NK-92 treated with Interleukin-12 subunit alpha and Interleukin-12 subunit beta, amount 100 ng/mL, for 24 hours (cell line): ENCODE measurements around the gene MTMR10.
A peak's percentile ranks its signal among the peaks of the same experiment; 100 is the strongest.

Experiments
- DNase-seq: peaks from one replicate; lab custom pipeline; 2025; lab: John Stamatoyannopoulos, UW

The MTMR10 gene

DNA sequence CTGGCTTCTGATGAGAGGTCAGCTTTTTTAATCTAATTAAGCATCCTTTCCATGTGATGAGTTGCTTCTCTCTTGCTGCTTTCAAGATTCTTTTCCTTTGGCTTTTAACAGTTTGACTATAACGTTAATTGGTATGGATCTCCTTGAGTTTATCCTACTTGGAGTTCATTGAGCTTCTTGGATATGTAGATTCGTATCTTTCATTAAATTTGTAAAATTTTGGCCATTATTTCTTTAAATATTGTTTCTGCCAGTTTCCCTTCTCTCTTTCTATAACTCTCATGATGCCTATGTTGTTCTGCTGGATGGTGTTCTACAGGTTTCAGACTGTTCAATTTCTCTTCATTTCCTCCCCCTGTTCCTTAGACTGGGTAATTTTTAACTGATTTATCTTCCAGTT is 21.0 kb upstream of the MTMR10 start:
- no peak for DNase-seq

DNA sequence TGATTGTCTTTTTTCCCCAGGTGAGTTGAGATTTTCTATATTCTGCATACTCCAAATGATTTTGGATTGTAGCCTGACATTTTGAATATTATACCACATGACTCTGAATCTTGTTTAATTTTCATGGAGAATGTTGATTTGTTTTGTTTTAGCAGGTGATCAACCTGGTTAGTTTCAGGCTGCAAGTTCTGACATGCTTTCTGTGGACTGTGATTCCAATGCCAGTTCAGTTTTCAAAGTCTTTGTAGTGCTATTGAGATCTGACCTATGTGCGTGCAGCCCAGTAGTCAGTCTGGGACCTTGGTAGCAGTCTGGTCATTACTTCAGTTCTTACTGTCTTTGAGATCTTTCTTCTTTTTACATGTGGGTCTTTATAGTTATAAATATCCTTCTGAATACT is 18.6 kb upstream of the MTMR10 start:
- DNase-seq, result no peak

DNA sequence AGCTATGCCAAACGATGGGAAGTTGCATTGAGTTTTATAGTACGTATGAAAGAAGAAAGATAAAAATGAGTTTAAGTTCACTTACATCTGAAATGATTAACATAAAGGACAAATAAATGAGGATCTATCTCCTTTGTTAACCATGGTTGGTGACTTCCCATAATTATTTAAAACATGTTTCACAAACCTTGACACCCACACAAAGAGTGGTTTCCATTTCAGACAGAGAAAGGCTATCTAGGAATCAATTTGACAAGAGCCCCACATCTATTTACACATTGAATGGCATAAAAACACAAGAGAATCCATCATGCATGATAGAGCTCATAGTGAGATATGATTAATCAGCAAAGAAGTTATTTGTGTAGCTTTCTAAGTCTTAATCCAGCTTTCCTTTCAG is 14.2 kb upstream of the MTMR10 start:
- no peak for DNase-seq

DNA sequence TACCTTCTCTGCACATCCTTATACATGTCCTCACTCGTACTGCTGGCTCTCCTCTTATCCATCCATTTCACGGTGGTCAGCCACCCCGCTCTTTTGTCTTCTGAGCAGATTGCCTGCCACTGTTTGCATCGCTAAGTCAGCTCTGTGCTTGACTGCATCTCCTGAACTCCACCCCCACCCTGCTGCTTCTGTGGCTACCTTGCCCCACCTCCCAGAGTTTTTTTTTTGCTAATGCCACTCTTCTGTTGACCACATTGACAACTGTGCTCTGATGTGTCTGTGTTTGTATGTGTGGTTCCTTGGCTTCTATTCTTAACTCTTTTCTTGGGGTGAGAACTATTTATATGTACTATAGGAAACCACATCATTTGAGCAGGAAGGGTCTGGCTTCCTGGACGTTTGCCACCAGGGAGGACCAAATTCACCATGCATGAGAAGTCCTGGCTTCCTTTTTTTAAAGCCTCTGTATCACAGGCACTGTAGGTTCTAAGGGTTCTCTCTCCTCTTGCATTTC is 12.8 kb upstream of the MTMR10 start:
- peak; percentile 89 for DNase-seq

DNA sequence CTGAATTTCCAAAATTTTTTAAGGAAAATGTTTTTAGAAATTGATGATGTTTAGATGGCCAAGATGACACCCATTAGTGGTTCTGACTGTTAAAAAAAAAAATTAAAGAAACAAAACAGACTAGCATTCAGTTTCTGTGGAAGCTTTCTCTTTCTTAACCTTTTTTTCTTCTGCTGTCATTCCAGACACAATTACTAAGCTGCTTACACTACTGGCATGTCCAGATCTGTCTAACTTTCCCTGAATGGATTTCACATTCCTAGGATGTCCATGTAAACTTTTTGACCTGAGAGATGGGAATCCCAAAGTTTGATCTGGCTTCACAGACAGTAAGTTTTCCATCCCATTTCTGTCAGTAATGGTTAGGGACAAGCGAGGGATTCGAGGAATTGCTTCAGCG is 10.3 kb upstream of the MTMR10 start:
- no peak for DNase-seq

DNA sequence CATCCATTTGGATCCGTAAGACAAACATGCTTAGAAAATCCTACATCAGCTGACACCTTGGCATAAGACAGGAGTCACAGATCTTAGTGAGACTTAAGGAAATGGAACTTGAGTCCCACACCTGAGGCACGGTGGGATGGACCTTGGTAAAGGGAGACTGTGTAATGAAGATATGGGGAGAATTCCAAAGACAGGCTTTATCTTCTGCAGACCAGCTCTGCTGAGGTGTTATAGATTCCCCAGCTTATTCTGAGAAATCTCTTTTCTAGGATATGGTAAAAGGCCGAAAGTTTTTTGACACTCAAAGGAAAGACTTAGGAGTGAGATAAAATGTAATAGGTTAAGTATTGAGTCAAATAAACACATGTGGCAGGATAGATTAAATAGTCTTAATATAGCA is 8.3 kb upstream of the MTMR10 start:
- no peak for DNase-seq

DNA sequence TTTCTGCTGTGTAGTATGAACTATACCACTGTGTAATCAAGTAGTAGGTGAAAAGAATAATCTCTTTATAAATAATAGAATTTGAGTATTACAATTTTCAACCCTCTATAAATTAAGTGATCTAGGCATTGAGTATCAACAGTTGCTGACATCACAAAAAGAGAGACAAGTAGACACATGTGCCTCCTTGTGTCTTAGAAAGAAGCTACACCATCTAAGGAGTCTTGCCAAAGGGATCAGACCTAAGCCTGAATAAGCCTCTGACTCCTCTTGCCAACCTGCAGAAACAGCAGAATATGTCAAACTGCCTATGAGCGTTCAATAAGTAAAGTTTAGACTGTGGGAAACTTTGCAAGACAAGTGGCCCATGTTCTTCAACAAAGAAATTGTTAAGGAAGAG is 5.8 kb upstream of the MTMR10 start:
- DNase-seq, result no peak

DNA sequence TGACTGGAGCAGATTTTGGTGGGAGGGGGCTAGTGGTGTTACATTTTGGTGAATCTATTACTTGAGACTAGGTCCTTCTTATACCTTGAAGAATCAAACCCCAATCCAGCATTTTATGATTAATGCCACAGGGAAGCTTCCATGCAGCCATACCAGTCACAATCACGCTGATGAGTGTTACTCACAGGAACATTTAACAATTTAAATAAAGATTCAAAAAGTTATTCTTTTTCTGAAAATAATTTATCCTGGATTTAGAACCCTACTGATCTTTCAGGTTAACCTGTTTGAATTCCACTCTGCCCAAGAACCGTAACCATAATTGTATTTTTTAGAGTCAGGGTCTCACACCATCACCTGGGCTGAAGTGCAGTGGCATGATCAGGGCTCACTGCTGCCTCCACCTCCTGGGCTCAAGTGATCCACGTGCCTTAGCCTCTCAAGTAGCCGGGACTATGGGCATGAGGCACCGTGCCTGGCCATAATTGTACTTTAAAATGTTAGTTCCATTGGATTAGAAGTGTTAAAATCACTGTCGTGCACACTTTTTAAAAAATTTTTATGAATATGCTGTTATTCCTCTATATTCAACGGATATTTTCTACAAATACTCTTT is 929 bp upstream of the MTMR10 start:
- no peak for DNase-seq

DNA sequence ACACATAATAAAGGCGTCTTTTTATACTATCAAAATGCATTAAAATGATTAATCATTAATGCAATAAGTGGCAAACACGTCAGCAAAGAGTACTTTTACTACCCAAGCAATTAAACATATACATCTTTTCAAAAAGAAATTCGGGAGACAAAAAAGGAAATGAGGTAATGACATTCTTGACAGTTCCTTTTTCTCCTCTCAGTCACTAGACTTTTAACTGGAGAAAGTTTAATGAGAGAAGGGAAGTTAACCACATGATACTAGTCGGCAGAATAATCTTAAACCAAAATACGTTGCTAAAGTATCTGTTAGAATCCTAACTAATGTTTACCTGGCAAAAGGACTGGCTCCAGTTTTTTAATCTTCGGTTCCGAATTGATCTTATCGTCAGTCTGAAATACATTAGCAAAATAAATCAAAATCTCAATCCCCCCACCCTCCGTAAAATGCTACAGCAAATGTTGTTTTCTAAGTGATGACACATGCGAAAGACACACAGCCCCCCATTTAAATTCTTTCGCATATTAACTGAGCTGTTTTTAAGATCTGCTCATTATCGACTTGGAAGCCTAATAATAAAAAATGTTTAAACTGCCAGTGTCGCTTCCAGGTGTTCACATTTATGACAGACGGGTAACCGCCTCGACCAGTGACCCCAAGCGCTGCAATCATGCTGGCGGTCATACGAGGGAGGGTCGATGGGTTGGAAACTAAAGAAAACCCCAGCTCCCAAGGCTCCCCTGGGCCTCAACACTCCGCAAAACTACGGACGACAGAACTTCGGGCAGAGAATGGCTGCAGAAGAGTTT is 778 bp downstream of the MTMR10 start:
- no peak for DNase-seq

DNA sequence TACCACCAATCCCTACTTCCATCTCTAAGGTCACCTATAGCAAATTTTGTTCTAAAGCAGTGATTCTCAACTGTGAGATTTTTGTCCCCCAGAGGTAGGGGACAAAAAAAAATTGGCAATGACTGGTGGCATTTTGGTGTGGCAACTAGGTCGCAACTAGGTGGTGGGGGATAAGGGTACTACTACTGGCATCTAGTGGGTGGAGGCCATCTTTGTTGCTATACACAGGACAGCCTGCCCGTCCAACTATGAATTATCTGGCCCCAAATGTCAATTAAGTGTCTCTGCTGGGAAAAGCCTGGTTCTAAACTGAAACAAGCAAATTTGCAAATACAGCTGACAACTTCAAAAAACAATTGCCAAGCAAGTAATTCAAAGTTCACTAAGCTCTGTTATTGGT is 1.4 kb downstream of the MTMR10 start:
- DNase-seq, result no peak

DNA sequence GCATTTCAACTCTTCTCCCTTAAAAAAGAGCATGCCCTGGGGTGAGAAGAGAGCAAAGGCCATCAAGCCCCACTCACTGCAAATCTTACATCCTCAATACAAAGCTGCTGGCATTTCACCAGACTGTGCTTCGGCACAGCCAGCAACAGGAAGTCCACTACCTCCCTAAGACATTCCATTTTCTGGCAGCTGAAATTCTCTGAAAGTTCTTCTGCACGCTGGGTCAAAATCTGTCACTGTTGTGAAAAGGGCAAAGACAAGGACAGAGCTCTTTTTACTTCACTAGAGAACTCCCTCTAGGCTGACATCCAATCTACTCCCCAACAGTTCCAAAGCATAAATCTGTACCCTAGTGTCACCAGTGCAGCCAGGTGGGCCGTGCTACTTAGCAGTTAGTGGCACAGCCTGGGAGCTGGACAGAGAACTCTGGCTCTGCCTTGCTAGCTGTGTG is 6.3 kb downstream of the MTMR10 start:
- DNase-seq, result no peak

DNA sequence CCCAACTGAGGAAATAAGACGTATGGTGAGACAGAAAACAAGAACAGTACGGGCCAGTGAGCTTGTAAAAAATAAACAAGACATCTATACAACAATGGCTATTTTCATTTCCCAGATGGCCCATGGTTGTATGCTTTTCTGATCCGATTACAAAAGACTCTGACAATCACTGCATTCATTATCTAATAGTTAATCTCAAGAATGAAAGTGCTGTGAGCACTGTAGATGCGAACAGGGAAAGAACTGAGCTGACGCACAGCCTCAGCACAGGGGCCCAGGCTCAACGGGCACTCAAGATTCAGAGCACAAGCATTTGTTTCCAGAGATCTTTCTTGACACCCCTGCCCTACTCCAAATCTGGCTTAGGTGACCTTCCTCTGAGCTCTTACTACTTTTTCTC is 6.9 kb downstream of the MTMR10 start:
- no peak for DNase-seq

DNA sequence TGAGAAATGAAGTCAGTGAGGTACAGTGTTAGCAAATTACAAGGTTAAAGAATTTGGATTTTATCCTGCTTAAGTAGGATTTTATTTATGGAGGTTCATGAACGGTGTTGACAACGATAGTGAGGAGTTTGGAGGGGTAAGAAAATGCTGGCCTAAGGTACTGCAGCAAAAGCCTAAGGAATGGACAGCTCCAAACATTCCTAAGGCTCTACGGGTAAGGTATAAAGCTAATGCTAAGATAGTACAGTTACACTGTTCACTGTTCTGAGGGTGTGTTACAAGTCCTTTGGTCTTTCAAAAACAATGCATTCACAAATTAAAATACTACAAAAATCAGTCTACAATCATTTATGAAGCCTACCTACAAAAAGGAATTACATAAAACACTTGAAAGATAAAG is 7.3 kb downstream of the MTMR10 start:
- DNase-seq, result no peak

DNA sequence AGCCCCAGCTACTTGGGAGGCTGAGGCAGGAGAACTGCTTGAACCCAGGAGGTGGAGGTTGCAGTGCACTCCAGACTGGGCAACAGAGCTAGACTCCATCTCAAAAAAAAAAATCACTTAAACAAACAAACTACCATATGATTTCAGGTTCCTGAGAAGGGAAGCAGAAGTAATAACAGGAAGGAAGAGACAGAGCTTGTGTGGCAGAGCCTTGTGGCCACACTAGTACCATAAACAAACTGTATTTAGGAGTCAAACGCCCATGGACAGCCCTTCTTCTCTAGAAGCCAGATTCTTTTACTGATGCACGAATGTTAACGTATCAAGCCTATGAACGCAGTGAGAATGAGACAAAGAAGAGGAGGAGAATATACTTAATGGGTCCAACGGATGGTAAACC is 12.0 kb downstream of the MTMR10 start:
- no peak for DNase-seq

DNA sequence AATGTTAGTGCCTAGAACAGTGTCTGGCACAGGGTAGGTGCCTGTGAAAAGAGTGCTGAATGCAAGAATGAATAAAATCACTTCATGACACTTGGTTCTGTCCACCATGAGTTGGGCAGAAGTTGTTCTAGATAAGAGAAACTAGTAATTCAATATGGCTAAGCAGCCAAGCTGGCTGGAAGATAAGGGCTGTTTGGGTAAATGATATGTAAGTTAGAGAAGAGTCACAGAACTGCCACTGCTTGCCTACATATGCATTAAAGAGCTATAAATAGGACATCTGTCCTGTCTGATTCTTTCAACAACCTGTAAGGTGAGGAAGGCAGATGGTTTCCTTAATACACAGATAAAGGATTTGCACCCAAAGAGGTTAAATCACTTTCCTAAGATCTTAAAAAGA is 13.1 kb downstream of the MTMR10 start:
- DNase-seq, result no peak

DNA sequence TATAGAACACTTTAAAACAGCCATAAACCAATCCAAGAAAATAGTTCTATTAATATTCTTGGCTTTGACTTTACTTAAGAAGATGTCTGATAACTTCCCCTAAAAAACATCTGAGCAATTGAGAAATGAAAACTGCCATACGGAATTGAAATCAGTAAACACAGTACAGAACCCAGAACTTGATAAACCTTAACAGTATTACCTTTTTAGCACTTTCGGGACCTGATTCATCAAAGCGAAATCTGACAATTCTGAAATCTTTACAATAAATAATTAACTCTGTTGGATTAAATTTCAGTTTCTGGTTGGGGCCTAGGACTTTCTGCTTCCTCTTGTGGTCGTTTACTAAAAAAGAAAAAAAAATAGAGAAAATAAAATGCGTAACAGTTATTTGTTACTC is 17.3 kb downstream of the MTMR10 start:
- no peak for DNase-seq

DNA sequence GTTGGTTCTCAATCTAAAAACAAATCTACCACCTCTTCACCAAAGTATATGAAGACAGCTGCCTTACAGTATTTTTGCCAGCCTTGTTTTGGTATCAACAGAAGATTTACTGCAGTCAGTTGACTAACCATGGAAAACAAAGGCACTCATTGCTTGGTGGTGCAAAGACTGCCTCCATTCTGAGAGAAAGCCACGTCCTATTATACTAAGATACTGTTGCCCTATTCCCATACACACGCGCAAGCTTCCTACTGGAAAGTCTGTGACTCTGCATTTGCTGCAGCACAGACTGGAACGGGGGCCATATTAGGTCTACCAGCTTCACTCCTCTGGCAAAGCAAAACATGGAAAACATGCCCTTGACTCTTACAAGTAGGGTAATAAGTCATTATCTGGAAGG is 18.0 kb downstream of the MTMR10 start:
- DNase-seq, result no peak

DNA sequence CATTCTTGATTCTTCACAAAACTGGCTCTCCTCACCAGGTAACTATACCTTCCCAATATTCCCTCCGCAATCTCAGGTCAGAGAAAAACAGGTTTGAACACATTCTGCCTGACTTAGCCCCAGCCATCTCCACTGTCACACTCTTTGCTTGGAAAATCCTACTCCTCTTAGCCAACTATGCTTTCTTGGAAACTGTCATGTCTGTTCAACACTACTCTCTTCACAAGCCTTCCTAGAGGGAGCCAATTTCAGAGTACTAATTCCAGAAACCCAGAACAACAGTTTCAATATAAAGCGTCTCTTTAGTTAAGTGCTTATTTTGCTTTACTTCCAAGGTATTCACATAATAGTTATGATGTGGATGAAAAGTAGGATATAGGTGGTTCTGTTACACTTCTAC is 21.7 kb downstream of the MTMR10 start:
- no peak for DNase-seq

DNA sequence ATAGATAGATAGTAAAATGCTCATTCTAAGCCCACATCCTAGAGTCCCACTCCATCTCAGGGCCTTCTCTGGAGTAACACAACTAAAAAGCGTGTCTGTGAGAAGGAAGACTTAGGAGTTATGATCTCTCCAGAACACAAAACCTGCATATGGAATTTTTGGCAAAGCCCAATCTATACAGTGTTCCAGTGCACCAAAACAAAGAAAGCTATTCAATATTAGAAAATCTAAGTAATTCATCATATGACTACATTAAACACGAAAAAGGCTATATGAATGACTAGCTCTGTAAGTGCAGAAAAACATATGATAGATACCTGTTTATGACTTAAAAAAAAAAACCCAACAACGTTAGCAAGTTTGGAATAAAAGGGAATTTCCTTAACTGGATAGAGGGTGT is 27.7 kb downstream of the MTMR10 start:
- no peak for DNase-seq

DNA sequence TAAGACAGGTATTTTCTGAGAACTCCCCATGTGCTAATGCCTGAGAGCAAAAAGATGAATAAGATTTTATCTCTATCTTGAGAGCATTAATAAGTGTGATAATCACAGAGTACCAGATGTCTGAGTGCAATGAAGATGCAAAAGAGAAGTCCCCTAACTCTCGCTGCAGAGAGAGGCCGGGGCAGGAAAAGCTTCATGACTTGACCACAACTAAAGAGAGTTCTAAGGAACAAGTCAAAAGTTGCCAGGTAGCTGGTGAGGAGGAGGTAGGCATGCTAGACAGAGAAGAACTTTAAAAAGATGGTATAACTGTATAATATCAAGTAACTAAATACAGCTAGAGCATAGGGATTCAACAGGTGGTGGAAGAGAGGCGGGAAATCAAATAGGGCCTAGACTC is 28.8 kb downstream of the MTMR10 start:
- DNase-seq, result no peak

DNA sequence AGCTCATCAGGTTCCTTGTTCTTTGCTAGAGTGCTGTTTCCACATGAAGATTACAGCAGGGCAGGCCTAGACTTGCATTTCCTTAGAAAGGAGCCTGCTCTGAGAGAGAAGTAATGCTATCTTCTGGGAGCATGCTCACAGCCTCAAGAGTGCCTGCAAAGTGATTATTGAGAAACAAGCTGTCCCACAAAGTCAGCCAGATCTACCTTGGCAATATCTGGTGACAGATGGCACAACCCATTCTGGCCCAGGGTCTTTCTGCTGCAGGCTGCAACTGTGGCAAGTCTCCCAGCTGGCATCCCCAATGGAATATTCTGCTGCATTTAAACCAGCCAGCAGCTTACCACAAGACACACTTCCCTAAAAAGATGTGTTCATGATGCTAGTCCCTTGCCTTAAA is 29.3 kb downstream of the MTMR10 start:
- DNase-seq, result no peak

DNA sequence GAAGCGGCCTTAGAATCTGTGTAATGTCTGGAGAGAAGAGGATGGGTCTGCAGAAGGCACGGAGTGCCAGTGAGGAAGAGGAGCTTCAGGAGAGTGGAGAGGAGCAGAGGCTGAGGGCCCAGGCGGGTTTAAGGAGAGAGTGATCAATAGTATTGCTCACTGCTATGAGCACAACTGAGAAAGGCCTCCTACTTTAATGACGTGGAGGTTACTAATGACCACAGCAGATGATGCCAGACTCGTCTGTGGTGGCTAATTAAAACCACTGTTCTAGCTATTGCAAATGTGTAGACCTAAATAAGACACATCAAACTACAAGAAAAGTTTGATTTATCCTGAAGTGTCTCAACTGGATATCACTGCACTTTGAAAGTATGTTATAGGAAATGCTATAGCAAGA is 33.2 kb downstream of the MTMR10 start:
- DNase-seq, result no peak

DNA sequence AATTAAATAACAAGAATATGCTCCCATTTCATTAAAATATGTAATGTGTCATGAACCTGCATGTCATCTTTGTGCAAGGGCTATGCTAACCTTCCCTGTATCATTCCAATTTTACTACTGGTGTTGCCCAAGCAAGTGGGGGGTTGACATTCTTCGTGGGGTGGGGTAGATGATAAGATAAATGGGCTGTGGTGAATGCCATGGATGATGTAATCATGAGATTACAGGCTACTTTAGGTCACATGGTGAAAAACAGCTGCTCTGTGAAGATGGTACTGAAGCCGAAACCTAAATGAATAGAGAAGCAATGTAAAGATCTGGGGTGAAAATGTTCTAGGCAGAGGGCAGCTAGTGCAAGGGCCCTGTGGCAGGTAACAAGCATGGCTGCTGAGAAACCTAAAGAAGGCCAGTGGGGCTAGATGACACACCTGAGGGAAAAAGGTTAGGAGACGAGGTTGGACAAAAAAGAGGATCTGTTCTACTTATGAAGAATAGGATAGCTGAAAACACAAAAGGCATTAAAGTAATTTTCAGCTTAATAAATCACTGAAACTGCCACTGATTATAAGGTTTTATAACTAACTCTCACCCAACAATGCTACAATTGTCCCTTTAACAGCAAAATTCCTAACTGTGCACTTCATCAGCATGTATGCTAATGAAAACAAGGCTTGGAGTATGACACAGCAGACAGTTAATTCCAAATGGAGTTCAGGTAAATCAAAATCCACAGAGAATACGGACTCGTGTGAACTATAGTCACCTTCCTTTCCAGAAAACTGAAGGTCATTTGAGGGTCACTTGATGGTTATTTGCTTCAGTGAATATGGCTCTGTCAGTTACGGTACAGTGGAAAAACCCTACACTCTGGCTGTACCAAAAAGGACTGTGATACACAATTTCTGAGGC is 35.0 kb downstream of the MTMR10 start:
- DNase-seq, result no peak
